ENCODE data around the gene BCAS1.

- TF ChIP-seq YY1 (IDR thresholded peaks at IDR 0.05; ENCODE audit: insufficient read depth, insufficient read length) (no peak), ZNF274 (IDR thresholded peaks at IDR 0.05; ENCODE audit: low read depth, low read length) (no peak), SUZ12 (IDR thresholded peaks at IDR 0.05; ENCODE audit: extremely low read depth, insufficient read depth, insufficient read length) (no peak)
These were observed 4.9 kb upstream of the BCAS1 start for GRCh38 chr20:54075322-54075721.

Data from NT2/D1 (cell line).